ENCODE results near the gene FUNDC2.

FUNDC2 gene

DNA sequence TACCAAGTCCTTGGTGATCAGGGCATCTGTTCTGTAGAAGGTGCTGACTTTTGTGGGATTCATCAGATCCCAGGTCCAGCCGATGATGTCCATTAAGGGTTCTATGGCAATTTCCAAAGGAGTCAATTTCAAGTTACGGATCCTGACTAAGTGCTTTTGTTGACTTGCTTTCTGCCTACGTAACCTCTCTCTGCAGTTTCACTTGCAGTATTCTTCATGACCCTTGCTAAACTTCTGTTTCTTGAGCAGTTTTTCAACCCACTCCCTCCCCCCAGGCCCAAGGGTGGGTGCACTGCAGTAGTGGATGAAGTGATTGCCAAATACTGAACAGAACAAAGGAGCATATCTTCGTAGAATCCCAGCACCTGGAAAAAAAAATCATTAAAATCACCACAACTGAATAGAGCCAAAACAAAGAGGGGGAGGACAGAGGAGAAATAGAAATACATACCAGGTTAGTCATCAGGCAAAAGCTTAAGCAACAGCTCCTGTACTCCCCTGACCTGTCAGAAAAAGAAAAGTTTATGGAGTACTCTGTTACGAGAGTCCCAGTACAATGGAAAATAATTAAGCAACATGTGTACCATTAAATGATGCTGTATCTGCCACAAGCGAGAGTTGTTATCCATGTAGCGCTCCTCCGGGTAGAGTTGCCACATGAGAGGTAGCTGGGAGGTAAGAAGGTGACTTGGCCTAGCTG, 38.5 kb downstream of the FUNDC2 start:
- no peaks in the 10 kb centered on the region for H3K9me3 ChIP-seq (ENCODE audit: control insufficient read depth in 5 of 5, low read length in 5 of 5)
- H3K4me1 ChIP-seq (ENCODE audit: control insufficient read depth in 5 of 5, insufficient read depth in 5 of 5, low read length in 5 of 5): peaks cover 0 to 9% (median 6%) of the 10 kb centered on the region in 5 donors
- H3K9ac ChIP-seq (ENCODE audit: low read length in 5 of 5): no peak overlapping the region
- H3K27me3 ChIP-seq (ENCODE audit: control insufficient read depth in 5 of 5, insufficient read depth in 4 of 5, low read length in 5 of 5): no peaks in the 10 kb centered on the region
- H3K27ac ChIP-seq (ENCODE audit: low read depth, low read length): no peak overlapping the region
- H3K36me3 ChIP-seq (ENCODE audit: control insufficient read depth in 5 of 5, insufficient read depth in 5 of 5, low read length in 5 of 5): peaks cover 0 to 2% (median 0%) of the 10 kb centered on the region in 5 donors
- H3K4me3 ChIP-seq (ENCODE audit: low read depth in 1 of 5, low read length in 5 of 5): no peak overlapping the region

DNA sequence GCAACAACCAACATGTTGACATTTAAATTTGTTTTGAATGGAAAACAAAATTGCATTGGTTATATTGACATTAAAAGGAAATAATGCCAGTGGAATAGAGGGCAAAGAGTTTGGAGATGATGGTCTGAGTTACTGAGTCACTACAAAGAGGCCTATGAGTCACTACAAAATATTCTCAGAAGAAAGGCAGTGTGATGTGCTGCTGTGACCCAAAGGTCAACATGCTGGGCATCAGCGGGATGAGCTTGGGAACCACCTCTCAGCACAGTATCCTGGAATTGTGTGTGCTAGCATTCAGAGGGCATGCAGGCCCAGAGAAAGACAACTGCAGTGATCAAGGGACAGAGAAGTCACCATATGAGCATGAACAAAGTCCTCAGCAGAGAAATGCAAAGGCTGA, 41.5 kb downstream of the FUNDC2 start:
- no peak overlapping the region for H3K27ac ChIP-seq (ENCODE audit: low read depth, low read length)
- H3K36me3 ChIP-seq (ENCODE audit: control insufficient read depth in 5 of 5, insufficient read depth in 5 of 5, low read length in 5 of 5): peaks cover 0 to 2% (median 0%) of the 10 kb centered on the region in 5 donors

DNA sequence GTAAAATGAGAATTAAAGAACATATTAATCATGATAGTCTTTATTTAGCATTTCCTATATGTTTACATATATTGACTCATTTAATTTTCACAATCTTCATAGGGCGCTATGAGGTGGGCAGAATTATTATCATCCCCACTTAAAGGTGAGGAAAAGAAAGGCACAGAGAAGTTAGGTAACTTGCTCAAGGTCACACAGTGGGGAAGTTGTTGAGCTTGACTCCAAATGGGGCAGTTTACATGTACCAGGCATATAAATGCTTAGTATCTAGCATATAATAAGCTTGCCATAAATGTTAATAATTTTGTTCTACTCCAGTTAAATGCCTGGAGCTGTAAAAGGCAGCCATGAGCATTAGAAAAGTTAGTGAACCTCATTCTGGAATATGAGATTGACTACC, 42.8 kb downstream of the FUNDC2 start:
- no peak overlapping the region for H3K9ac ChIP-seq (ENCODE audit: low read length in 5 of 5)
- H3K4me3 ChIP-seq (ENCODE audit: low read depth in 1 of 5, low read length in 5 of 5): no peak overlapping the region
- no peaks in the 10 kb centered on the region for H3K9me3 ChIP-seq (ENCODE audit: control insufficient read depth in 5 of 5, low read length in 5 of 5)
- H3K27me3 ChIP-seq (ENCODE audit: control insufficient read depth in 5 of 5, insufficient read depth in 4 of 5, low read length in 5 of 5): no peaks in the 10 kb centered on the region
- peaks cover 0 to 27% (median 16%) of the 10 kb centered on the region in 5 donors for H3K4me1 ChIP-seq (ENCODE audit: control insufficient read depth in 5 of 5, insufficient read depth in 5 of 5, low read length in 5 of 5)
- H3K36me3 ChIP-seq (ENCODE audit: control insufficient read depth in 5 of 5, insufficient read depth in 5 of 5, low read length in 5 of 5): peaks cover 0 to 7% (median 4%) of the 10 kb centered on the region in 5 donors
- no peak overlapping the region for H3K27ac ChIP-seq (ENCODE audit: low read depth, low read length)

More for the DNA sequence above, 41.5 kb downstream of the FUNDC2 start:
- Histone ChIP-seq H3K9me3 (ENCODE audit: control insufficient read depth in 5 of 5, low read length in 5 of 5) (no peaks in the 10 kb centered on the region), H3K4me3 (ENCODE audit: low read depth in 1 of 5, low read length in 5 of 5) (no peak overlapping the region), H3K27me3 (ENCODE audit: control insufficient read depth in 5 of 5, insufficient read depth in 4 of 5, low read length in 5 of 5) (no peaks in the 10 kb centered on the region), H3K9ac (ENCODE audit: low read length in 5 of 5) (no peak overlapping the region), H3K4me1 (ENCODE audit: control insufficient read depth in 5 of 5, insufficient read depth in 5 of 5, low read length in 5 of 5) (peaks cover 0 to 27% (median 16%) of the 10 kb centered on the region in 5 donors)

DNA sequence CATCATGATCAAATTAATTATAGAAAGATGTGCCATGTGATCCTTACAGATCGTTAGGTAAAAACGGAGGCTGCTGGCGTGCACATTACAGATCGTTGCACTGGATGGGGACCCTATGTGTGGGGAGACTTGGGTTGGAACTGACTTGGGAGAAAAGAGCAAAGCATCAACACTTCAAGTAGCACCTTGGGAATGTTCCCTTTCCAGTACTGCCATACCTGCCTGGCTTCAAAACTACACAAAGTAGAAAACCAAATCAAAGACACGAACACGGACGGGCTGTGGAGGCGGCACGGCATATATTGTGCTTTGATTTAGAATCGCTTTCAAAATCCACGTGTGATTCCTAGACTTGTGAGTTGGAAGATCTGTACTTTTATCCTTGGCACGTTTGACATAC, 43.4 kb downstream of the FUNDC2 start:
- Histone ChIP-seq H3K4me1 (ENCODE audit: control insufficient read depth in 5 of 5, insufficient read depth in 5 of 5, low read length in 5 of 5) (peaks cover 0 to 27% (median 16%) of the 10 kb centered on the region in 5 donors), H3K9me3 (ENCODE audit: control insufficient read depth in 5 of 5, low read length in 5 of 5) (no peaks in the 10 kb centered on the region), H3K27ac (ENCODE audit: low read depth, low read length) (no peak overlapping the region), H3K27me3 (ENCODE audit: control insufficient read depth in 5 of 5, insufficient read depth in 4 of 5, low read length in 5 of 5) (no peaks in the 10 kb centered on the region), H3K36me3 (ENCODE audit: control insufficient read depth in 5 of 5, insufficient read depth in 5 of 5, low read length in 5 of 5) (peaks cover 0 to 7% (median 4%) of the 10 kb centered on the region in 5 donors), H3K9ac (ENCODE audit: low read length in 5 of 5) (peak overlapping the region in 4 of 5 donors; percentile 61 to 78 (median 68)), H3K4me3 (ENCODE audit: low read depth in 1 of 5, low read length in 5 of 5) (peak overlapping the region; percentile 58 to 76 (median 67))

DNA sequence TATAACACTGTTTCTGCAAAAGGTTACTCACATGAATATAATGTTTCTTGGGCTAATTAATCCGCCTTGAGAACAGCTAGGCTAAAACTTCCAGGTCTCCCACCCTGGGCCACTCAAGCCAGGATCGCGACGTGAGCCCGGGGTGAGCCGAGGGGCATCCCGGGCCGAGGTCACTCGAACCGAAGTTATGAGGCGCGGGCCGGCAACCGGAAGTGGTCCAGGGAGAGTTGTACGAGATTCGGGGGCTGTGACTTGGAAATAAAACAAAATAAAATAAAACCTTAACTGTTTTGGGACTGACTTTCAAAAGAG, 44.0 kb downstream of the FUNDC2 start:
- peak overlapping the region; percentile 58 to 76 (median 67) for H3K4me3 ChIP-seq (ENCODE audit: low read depth in 1 of 5, low read length in 5 of 5)
- H3K9ac ChIP-seq (ENCODE audit: low read length in 5 of 5): peak overlapping the region; percentile 35 to 78 (median 63)
- H3K36me3 ChIP-seq (ENCODE audit: control insufficient read depth in 5 of 5, insufficient read depth in 5 of 5, low read length in 5 of 5): peaks cover 0 to 7% (median 4%) of the 10 kb centered on the region in 5 donors
- peak overlapping the region; percentile 69 for H3K27ac ChIP-seq (ENCODE audit: low read depth, low read length)
- H3K27me3 ChIP-seq (ENCODE audit: control insufficient read depth in 5 of 5, insufficient read depth in 4 of 5, low read length in 5 of 5): no peaks in the 10 kb centered on the region
- no peaks in the 10 kb centered on the region for H3K9me3 ChIP-seq (ENCODE audit: control insufficient read depth in 5 of 5, low read length in 5 of 5)
- peaks cover 0 to 27% (median 16%) of the 10 kb centered on the region in 5 donors for H3K4me1 ChIP-seq (ENCODE audit: control insufficient read depth in 5 of 5, insufficient read depth in 5 of 5, low read length in 5 of 5)

DNA sequence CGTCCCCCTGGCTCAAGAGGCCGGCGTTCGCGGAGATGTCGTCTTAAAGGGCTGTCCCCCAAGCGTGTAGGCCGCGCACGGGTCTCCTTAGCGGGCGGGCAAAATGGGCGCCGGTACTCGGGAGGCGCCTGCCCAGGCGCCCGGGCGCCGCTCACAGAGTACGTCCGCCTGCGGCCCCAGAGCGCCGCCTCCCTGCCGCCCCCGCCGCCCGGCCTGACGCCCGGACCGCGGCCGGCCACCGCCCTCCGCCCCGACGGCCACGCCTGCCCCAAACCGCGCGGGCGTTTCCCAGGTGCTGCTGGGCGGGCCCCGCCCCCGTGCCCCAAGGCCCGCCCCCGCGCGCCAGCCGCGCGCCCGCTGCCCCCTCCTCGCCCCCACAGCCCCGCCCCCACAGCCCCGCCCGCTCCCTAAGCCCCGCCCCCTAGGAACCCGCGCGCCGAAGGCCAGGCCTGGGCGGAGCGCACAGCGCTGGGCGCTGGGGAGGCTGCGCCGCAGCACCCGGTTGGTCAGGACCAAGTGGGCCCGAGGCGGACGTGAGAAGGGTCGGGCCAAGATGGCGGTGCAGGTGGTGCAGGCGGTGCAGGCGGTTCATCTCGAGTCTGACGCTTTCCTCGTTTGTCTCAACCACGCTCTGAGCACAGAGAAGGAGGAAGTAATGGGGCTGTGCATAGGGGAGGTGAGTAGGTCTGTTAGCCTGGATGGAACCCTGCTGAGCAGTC, 44.5 kb downstream of the FUNDC2 start, which contains the start of the genes BRCC3, CMC4 and MTCP1:
Gene BRCC3 (plus strand): TSS at position 534 of the 719 bp plus-strand sequence. CDS start 20 bp downstream, at position 554.
Gene CMC4 (minus strand): TSS at position 162 of the 719 bp plus-strand sequence. CDS start 7,113 bp downstream, outside the sequence.
Gene MTCP1 (minus strand): TSS at position 162 of the 719 bp plus-strand sequence. CDS start 5,126 bp downstream, outside the sequence.
- Histone ChIP-seq H3K27ac (ENCODE audit: low read depth, low read length) (peak within 1 kb of the TSS; percentile 69), H3K4me1 (ENCODE audit: control insufficient read depth in 5 of 5, insufficient read depth in 5 of 5, low read length in 5 of 5) (peaks cover 0 to 27% (median 16%) of the 10 kb centered on the region in 5 donors), H3K9me3 (ENCODE audit: control insufficient read depth in 5 of 5, low read length in 5 of 5) (no peaks in the 10 kb centered on the region), H3K27me3 (ENCODE audit: control insufficient read depth in 5 of 5, insufficient read depth in 4 of 5, low read length in 5 of 5) (no peaks in the 10 kb centered on the region), H3K36me3 (ENCODE audit: control insufficient read depth in 5 of 5, insufficient read depth in 5 of 5, low read length in 5 of 5) (peaks cover 0 to 12% (median 4%) of the 10 kb centered on the region in 5 donors), H3K9ac (ENCODE audit: low read length in 5 of 5) (peak within 1 kb of the TSS; percentile 35 to 78 (median 65)), H3K4me3 (ENCODE audit: low read depth in 1 of 5, low read length in 5 of 5) (peak within 1 kb of the TSS; percentile 61 to 84 (median 71))

DNA sequence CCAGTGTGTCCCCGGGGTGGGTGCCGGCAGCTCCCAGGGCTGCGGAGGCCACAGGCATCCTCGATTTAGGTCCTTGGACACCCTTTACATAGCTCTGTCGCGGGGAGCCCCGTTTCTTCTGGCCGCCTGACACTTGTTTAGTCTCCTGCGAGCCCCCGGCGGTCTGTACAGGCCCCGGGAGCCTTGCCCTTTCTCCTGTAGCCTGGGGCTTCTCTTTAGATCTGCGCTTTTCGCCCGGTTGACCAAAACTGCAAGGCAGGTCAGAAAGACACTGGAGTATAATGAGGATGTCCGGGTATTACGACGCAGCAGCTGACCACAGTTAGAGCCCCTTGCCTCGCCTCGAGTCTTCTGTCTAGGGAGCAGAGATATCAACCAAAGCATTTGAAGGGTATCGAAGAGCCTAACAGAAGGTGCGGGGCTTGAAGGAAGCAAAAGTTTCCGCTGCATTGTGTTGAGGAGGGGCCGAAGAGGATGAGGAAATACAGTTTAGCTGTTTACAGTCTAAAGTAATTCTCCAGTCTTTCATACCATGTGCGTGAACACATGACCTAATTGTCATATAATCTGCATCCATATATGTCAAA, 45.1 kb downstream of the FUNDC2 start:
- Histone ChIP-seq H3K27ac (ENCODE audit: low read depth, low read length) (no peak overlapping the region), H3K9me3 (ENCODE audit: control insufficient read depth in 5 of 5, low read length in 5 of 5) (no peaks in the 10 kb centered on the region), H3K9ac (ENCODE audit: low read length in 5 of 5) (peak overlapping the region in 4 of 5 donors; percentile 36 to 70 (median 64)), H3K36me3 (ENCODE audit: control insufficient read depth in 5 of 5, insufficient read depth in 5 of 5, low read length in 5 of 5) (peaks cover 0 to 13% (median 4%) of the 10 kb centered on the region in 5 donors), H3K4me3 (ENCODE audit: low read depth in 1 of 5, low read length in 5 of 5) (peak overlapping the region; percentile 61 to 84 (median 71)), H3K4me1 (ENCODE audit: control insufficient read depth in 5 of 5, insufficient read depth in 5 of 5, low read length in 5 of 5) (peaks cover 0 to 27% (median 16%) of the 10 kb centered on the region in 5 donors), H3K27me3 (ENCODE audit: control insufficient read depth in 5 of 5, insufficient read depth in 4 of 5, low read length in 5 of 5) (no peaks in the 10 kb centered on the region)

DNA sequence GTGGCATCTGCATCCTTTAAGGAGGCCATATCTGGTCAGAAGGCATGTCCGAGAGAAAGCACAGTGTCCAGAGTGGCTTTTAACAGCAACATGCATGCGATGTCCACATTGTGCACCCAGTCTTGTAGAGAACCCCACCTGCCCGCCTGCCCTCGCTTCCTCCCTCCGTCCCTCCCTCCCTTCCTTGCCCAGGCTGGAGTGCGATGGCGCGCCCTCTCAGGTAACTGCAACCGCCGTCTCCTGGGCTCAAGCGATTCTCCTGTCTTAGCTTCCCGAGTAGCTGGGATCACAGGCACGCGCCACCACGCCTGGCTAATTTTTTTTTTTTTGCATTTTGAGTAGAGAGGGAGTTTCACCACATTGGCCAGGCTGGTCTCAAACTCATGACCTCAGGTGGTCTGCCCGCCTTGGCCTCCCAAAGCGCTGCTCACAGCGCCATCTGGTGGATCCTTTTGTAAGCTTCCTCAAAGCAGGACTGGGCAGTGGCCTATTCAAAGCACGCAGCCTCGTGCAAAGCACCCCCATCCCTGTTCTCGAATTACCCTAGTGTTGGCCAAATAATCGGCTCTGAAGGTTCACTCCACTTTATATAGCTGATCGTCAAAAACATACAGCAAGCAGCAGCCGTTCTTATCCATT, 59.7 kb downstream of the FUNDC2 start:
- no peaks in the 10 kb centered on the region for H3K27me3 ChIP-seq (ENCODE audit: control insufficient read depth in 5 of 5, insufficient read depth in 4 of 5, low read length in 5 of 5)
- no peaks in the 10 kb centered on the region for H3K9me3 ChIP-seq (ENCODE audit: control insufficient read depth in 5 of 5, low read length in 5 of 5)
- peaks cover 0 to 23% (median 8%) of the 10 kb centered on the region in 5 donors for H3K36me3 ChIP-seq (ENCODE audit: control insufficient read depth in 5 of 5, insufficient read depth in 5 of 5, low read length in 5 of 5)
- no peak overlapping the region for H3K4me3 ChIP-seq (ENCODE audit: low read depth in 1 of 5, low read length in 5 of 5)
- H3K27ac ChIP-seq (ENCODE audit: low read depth, low read length): no peak overlapping the region
- no peaks in the 10 kb centered on the region for H3K4me1 ChIP-seq (ENCODE audit: control insufficient read depth in 5 of 5, insufficient read depth in 5 of 5, low read length in 5 of 5)
- no peak overlapping the region for H3K9ac ChIP-seq (ENCODE audit: low read length in 5 of 5)

DNA sequence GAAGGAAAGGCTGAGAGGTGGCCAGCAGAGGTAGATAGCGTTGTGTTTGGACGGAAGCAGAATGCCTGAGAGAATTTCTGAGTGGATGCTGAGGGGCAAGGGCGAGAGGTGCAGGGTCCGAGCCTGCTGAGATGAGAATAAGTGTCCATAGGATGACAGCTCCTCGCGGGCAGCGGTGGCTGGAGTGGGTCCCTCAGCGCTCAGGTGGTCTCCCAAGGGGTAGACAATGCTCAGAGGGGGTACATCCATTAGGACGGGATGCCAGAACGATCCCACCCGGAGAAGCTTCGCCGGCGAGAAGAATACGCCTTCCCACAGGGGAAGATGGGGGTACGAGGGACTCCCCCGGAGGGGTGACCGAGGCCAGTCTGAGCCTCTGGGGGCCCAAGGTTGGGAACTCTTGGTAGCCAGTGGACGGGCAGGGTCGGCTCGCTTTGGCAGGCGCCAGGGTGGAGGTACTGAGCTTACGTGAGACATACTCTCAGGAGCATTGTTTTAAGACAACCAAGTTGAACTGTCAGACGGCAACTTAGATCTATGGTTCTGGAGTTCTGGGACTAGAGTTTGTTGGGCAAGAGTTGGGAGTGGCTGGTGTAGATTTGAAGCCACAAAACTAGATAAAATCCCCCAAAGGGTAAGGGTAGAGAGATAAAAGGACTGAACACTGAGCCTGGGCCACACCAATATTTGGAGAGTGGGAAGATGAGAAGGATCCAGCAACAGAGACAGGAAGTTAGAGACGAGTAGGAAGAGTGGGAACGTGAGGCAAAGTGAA, 60.5 kb downstream of the FUNDC2 start:
- no peaks in the 10 kb centered on the region for H3K27me3 ChIP-seq (ENCODE audit: control insufficient read depth in 5 of 5, insufficient read depth in 4 of 5, low read length in 5 of 5)
- H3K4me1 ChIP-seq (ENCODE audit: control insufficient read depth in 5 of 5, insufficient read depth in 5 of 5, low read length in 5 of 5): no peaks in the 10 kb centered on the region
- H3K27ac ChIP-seq (ENCODE audit: low read depth, low read length): no peak overlapping the region
- H3K9me3 ChIP-seq (ENCODE audit: control insufficient read depth in 5 of 5, low read length in 5 of 5): no peaks in the 10 kb centered on the region
- no peak overlapping the region for H3K9ac ChIP-seq (ENCODE audit: low read length in 5 of 5)
- no peak overlapping the region for H3K4me3 ChIP-seq (ENCODE audit: low read depth in 1 of 5, low read length in 5 of 5)
- H3K36me3 ChIP-seq (ENCODE audit: control insufficient read depth in 5 of 5, insufficient read depth in 5 of 5, low read length in 5 of 5): peaks cover 0 to 23% (median 8%) of the 10 kb centered on the region in 5 donors

Measured in subcutaneous abdominal adipose tissue (tissue), 5 donors.